Measurements from ENCODE around the gene ARHGAP25.

DNA sequence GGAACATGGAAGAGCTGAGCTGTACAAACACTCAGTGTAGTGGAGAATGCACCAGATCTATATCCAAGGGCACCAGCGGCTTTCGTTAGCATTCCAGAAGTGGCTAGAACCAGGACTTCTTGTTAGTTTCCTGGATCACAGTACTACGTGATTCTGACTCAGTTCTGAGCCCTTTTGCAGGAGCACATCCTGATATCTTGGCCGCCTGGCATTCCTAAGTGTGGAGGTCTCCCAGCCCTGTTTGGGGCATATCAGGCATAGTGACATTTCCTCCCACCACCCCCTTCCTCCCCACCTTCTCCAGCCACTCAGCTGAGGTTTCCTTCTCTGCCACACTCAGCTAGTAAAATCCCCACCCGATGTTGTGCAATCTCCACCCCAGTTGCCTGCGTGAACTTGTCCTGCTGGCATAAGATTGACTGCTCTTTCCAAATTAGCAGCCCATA, 73.2 kb downstream of the ARHGAP25 start:
- TF ChIP-seq GATA2 (IDR thresholded peaks at IDR 0.05; ENCODE audit: low read depth, low read length) (no peak), GATA3 (IDR thresholded peaks at IDR 0.05; ENCODE audit: low read depth, low read length) (no peak)

Measured in SH-SY5Y (cell line).